Measurements from ENCODE around the gene TEX10.
"Not testable (repeated sequence)": the region's sequence is repeated elsewhere in the genome, so short reads cannot be mapped to it uniquely, and the experiment has no call there.

- TF ChIP-seq POLR2A, CTCF (IDR thresholded peaks at IDR 0.05): not testable (repeated sequence)
These were observed 40.2 kb upstream of the TEX10 start for GRCh38 chr9:100392989-100393388.

Measured in lower leg skin (tissue), 3 donors.